NCI-H345 (cell line): ENCODE data around the gene TENT4B.

ENCODE experiments used
- DNase-seq: peaks from one replicate; lab custom pipeline; 2025; lab: John Stamatoyannopoulos, UW

The TENT4B gene

GRCh38 chr16:50256604-50257003 is 103.5 kb downstream of the TENT4B start:
- DNase-seq, result no peak

- no peak for DNase-seq
Measured at GRCh38 chr16:50257876-50258275, 104.8 kb downstream of the TENT4B start.

GRCh38 chr16:50259334-50260205 is 106.5 kb downstream of the TENT4B start:
- DNase-seq, result peak; percentile 68

GRCh38 chr16:50260206-50261159 is 107.4 kb downstream of the TENT4B start:
- DNase-seq, result no peak

GRCh38 chr16:50261160-50261706 is 108.1 kb downstream of the TENT4B start:
- DNase-seq, result no peak

GRCh38 chr16:50261707-50262235 is 108.7 kb downstream of the TENT4B start:
- DNase-seq, result peak; percentile 2

GRCh38 chr16:50263060-50263909 is 110.2 kb downstream of the TENT4B start:
- DNase-seq, result no peak

GRCh38 chr16:50263940-50264929 is 111.1 kb downstream of the TENT4B start:
- DNase-seq, result no peak

- DNase-seq, result peak; percentile 1
Measured at GRCh38 chr16:50265260-50265659, 112.2 kb downstream of the TENT4B start.

GRCh38 chr16:50265716-50266336 is 112.7 kb downstream of the TENT4B start:
- no peak for DNase-seq

- no peak for DNase-seq
Measured at GRCh38 chr16:50266337-50267091, 113.4 kb downstream of the TENT4B start, which contains the start of gene ADCY7. ADCY7 (plus strand) TSS chr16:50266551; CDS start chr16:50288180, 21,629 bp downstream.

- DNase-seq, result no peak
Measured at GRCh38 chr16:50267151-50267631, 114.1 kb downstream of the TENT4B start.

GRCh38 chr16:50267651-50268050 is 114.5 kb downstream of the TENT4B start:
- no peak for DNase-seq

- DNase-seq, result no peak
Measured at GRCh38 chr16:50268352-50268751, 115.2 kb downstream of the TENT4B start.

GRCh38 chr16:50269061-50269705 is 116.1 kb downstream of the TENT4B start:
- no peak for DNase-seq

GRCh38 chr16:50269769-50270509 is 116.8 kb downstream of the TENT4B start:
- DNase-seq, result no peak

GRCh38 chr16:50270510-50271147 is 117.5 kb downstream of the TENT4B start:
- no peak for DNase-seq
